NCI-H2029 (cell line): Measurements from ENCODE around the gene CAMTA1.
"Not testable (repeated sequence)": the region's sequence is repeated elsewhere in the genome, so short reads cannot be mapped to it uniquely, and the experiment has no call there.

Experiments
- DNase-seq: peaks from one replicate; lab custom pipeline; 2025; lab: John Stamatoyannopoulos, UW

The CAMTA1 gene

GRCh38 chr1:7149080-7149838 is 364.0 kb downstream of the CAMTA1 start:
- no peak for DNase-seq

GRCh38 chr1:7150724-7151280 is 365.5 kb downstream of the CAMTA1 start:
- no peak for DNase-seq

GRCh38 chr1:7151978-7152377 is 366.7 kb downstream of the CAMTA1 start:
- no peak for DNase-seq

GRCh38 chr1:7152655-7153054 is 367.4 kb downstream of the CAMTA1 start:
- DNase-seq, result no peak

GRCh38 chr1:7153464-7153863 is 368.2 kb downstream of the CAMTA1 start:
- no peak for DNase-seq

GRCh38 chr1:7159116-7159781 is 374.0 kb downstream of the CAMTA1 start:
- DNase-seq, result no peak

- not testable (repeated sequence) for DNase-seq
These were observed 383.3 kb downstream of the CAMTA1 start for GRCh38 chr1:7168554-7168953.

GRCh38 chr1:7171168-7171567 is 385.9 kb downstream of the CAMTA1 start:
- no peak for DNase-seq

- no peak for DNase-seq
These were observed 386.3 kb downstream of the CAMTA1 start for GRCh38 chr1:7171574-7171973.

GRCh38 chr1:7172804-7173203 is 387.6 kb downstream of the CAMTA1 start:
- no peak for DNase-seq

- no peak for DNase-seq
These were observed 389.3 kb downstream of the CAMTA1 start for GRCh38 chr1:7174561-7174960.

GRCh38 chr1:7174980-7175906 is 390.0 kb downstream of the CAMTA1 start:
- no peak for DNase-seq

- DNase-seq, result no peak
These were observed 391.8 kb downstream of the CAMTA1 start for GRCh38 chr1:7177021-7177420.

- no peak for DNase-seq
These were observed 392.3 kb downstream of the CAMTA1 start for GRCh38 chr1:7177438-7178146.

GRCh38 chr1:7178336-7178735 is 393.1 kb downstream of the CAMTA1 start:
- no peak for DNase-seq

- DNase-seq, result no peak
These were observed 393.5 kb downstream of the CAMTA1 start for GRCh38 chr1:7178741-7179140.

GRCh38 chr1:7185721-7186120 is 400.5 kb downstream of the CAMTA1 start:
- no peak for DNase-seq

- DNase-seq, result no peak
These were observed 401.3 kb downstream of the CAMTA1 start for GRCh38 chr1:7186382-7187111.

- DNase-seq, result no peak
These were observed 401.8 kb downstream of the CAMTA1 start for GRCh38 chr1:7187112-7187493.

- no peak for DNase-seq
These were observed 405.0 kb downstream of the CAMTA1 start for GRCh38 chr1:7190261-7190660.

GRCh38 chr1:7192453-7192852 is 407.2 kb downstream of the CAMTA1 start:
- no peak for DNase-seq
